OCI-LY3 (cell line): ENCODE data around the gene CD9.

Experiments
- H2AFZ ChIP-seq: fragments of 200-600, 300-600 bp; shearing (Covaris generic); 2 replicates; pipeline ENCODE4 v1.6.0; 2014; ENCODE audit warnings: antibody characterized with exemption, low read depth, low read length
- H3K27ac ChIP-seq: fragments of 200-600, 300-600 bp; sonication (generic); 2 replicates; pipeline ENCODE4 v1.5.1; 2014; ENCODE audit warnings: mild to moderate bottlenecking, low read length, moderate library complexity, mixed read lengths
- H3K27me3 ChIP-seq: fragments of 200-600, 300-600 bp; sonication (generic); 2 replicates; pipeline ENCODE4 v1.6.1; 2014; ENCODE audit warnings: low read depth, low read length, mixed read lengths
- H3K36me3 ChIP-seq: fragments of 200-600, 300-600 bp; sonication (generic); replicated peaks from 2 replicates; pipeline ENCODE3; 2014; ENCODE audit warnings: low read depth, low read length, mixed read lengths
- H3K4me1 ChIP-seq: fragments of 300-600, 200-600 bp; sonication (generic); 2 replicates; pipeline ENCODE4 v1.6.1; 2014; ENCODE audit warnings: low read length, mixed read lengths
- H3K4me2 ChIP-seq: fragments of 200-600, 300-600 bp; sonication (generic); 2 replicates; pipeline ENCODE4 v1.6.1; 2014; ENCODE audit warnings: low read length, mixed read lengths
- H3K4me3 ChIP-seq: fragments of 300-600, 200-600 bp; sonication (generic); 2 replicates; pipeline ENCODE4 v1.5.1; 2014; ENCODE audit warnings: antibody characterized with exemption, mild to moderate bottlenecking, low read length, moderate library complexity
- H3K79me2 ChIP-seq: fragments of 300-600, 200-600 bp; shearing (Covaris generic); 2 replicates; pipeline ENCODE4 v1.6.1; 2014; ENCODE audit warnings: mild to moderate bottlenecking, low read length, mixed read lengths
- H3K9ac ChIP-seq: fragments of 300-600, 200-600 bp; shearing (Covaris generic); 2 replicates; pipeline ENCODE4 v1.6.0; 2014; ENCODE audit warnings: mild to moderate bottlenecking, low read length, moderate library complexity
- H3K9me3 ChIP-seq: fragments of 200-600, 300-600 bp; shearing (Covaris generic); 2 replicates; pipeline ENCODE4 v1.6.1; 2014; ENCODE audit warnings: low read length, mixed read lengths; ENCODE audit not compliant: insufficient read depth
- H4K20me1 ChIP-seq: fragments of 200-600, 300-600 bp; sonication (generic); 2 replicates; pipeline ENCODE4 v1.6.1; 2016; ENCODE audit warnings: low read length, mixed read lengths; ENCODE audit not compliant: insufficient read depth
- CTCF ChIP-seq: fragments of 200-600, 300-600 bp; sonication (generic); IDR thresholded peaks from 2 replicates; pipeline ENCODE4 v1.5.1; 2014; ENCODE audit warnings: antibody characterized with exemption, low read length, low read depth
- EZH2phosphoT487 ChIP-seq: fragments of 200-600 bp; shearing (Covaris generic); IDR thresholded peaks from 2 replicates; pipeline ENCODE4 v1.6.1; 2018; ENCODE audit warnings: antibody characterized with exemption, mixed run types, low read depth

CD9 gene

GRCh38 chr12:6238875-6239274, 38.7 kb downstream of the CD9 start:
- H3K27ac ChIP-seq = no peak overlapping the region
- no peaks in the 10 kb centered on the region for H3K4me1 ChIP-seq
- no peaks in the 10 kb centered on the region for H3K9me3 ChIP-seq
- H2AFZ ChIP-seq = no peak overlapping the region
- no peak overlapping the region for H3K9ac ChIP-seq
- TF ChIP-seq EZH2phosphoT487 = no peak
- TF ChIP-seq CTCF = no peak
- no peak overlapping the region for H3K4me3 ChIP-seq
- peaks cover 3% of the 10 kb centered on the region; the same call in 1 of the 2 replicates for H3K27me3 ChIP-seq
- H3K79me2 ChIP-seq = no peaks in the 10 kb centered on the region
- no peaks in the 10 kb centered on the region for H3K36me3 ChIP-seq
- no peak overlapping the region for H3K4me2 ChIP-seq
- H4K20me1 ChIP-seq = no peaks in the 10 kb centered on the region

- H3K27me3 ChIP-seq = peaks cover 9% of the 10 kb centered on the region; the same call in 1 of the 2 replicates
- H3K9me3 ChIP-seq = no peaks in the 10 kb centered on the region
- H4K20me1 ChIP-seq = no peaks in the 10 kb centered on the region
- no peak overlapping the region for H3K9ac ChIP-seq
- no peaks in the 10 kb centered on the region for H3K4me1 ChIP-seq
- H3K79me2 ChIP-seq = no peaks in the 10 kb centered on the region
- H2AFZ ChIP-seq = no peak overlapping the region
- H3K27ac ChIP-seq = no peak overlapping the region
- H3K4me2 ChIP-seq = no peak overlapping the region
- H3K4me3 ChIP-seq = no peak overlapping the region
- TF ChIP-seq CTCF (no peak), EZH2phosphoT487 (no peak)
- no peaks in the 10 kb centered on the region for H3K36me3 ChIP-seq
Measured at GRCh38 chr12:6241495-6241894, 41.3 kb downstream of the CD9 start.

- H3K4me1 ChIP-seq = no peaks in the 10 kb centered on the region
- peaks cover 20% of the 10 kb centered on the region for H3K27me3 ChIP-seq
- no peak for TF ChIP-seq CTCF
- TF ChIP-seq EZH2phosphoT487 = no peak
- H3K4me2 ChIP-seq = no peak overlapping the region
- H4K20me1 ChIP-seq = no peaks in the 10 kb centered on the region
- H3K36me3 ChIP-seq = no peaks in the 10 kb centered on the region
- H3K79me2 ChIP-seq = no peaks in the 10 kb centered on the region
- no peak overlapping the region for H3K27ac ChIP-seq
- no peaks in the 10 kb centered on the region for H3K9me3 ChIP-seq
- no peak overlapping the region for H3K4me3 ChIP-seq
- no peak overlapping the region for H2AFZ ChIP-seq
- H3K9ac ChIP-seq = no peak overlapping the region
Measured at GRCh38 chr12:6249580-6249979, 49.4 kb downstream of the CD9 start.

GRCh38 chr12:6250343-6250742, 50.1 kb downstream of the CD9 start:
- H3K27me3 ChIP-seq = peaks cover 20% of the 10 kb centered on the region
- no peaks in the 10 kb centered on the region for H3K36me3 ChIP-seq
- H3K79me2 ChIP-seq = no peaks in the 10 kb centered on the region
- H3K9ac ChIP-seq = no peak overlapping the region
- H3K4me1 ChIP-seq = no peaks in the 10 kb centered on the region
- no peaks in the 10 kb centered on the region for H3K9me3 ChIP-seq
- no peak overlapping the region for H2AFZ ChIP-seq
- no peaks in the 10 kb centered on the region for H4K20me1 ChIP-seq
- TF ChIP-seq CTCF (no peak), EZH2phosphoT487 (no peak)
- no peak overlapping the region for H3K4me2 ChIP-seq
- H3K4me3 ChIP-seq = no peak overlapping the region
- no peak overlapping the region for H3K27ac ChIP-seq
